H1 (cell line): ENCODE data around the gene RB1. TPM values are rescaled to one million over a fixed set of nuclear protein-coding genes. Genes with fewer than 3 reads are reported as not detected.

Experiments used
- CTCF ChIA-PET: fragments of 300-600 bp; sonication (Branson Sonifier 250); formaldehyde crosslinking; loops from one replicate; lab custom pipeline; 2021; ENCODE audit not compliant: partially characterized antibody; lab: Charles Lee
- POLR2A ChIA-PET: fragments of 300-600 bp; sonication (Branson Sonifier 250); formaldehyde crosslinking; loops from one replicate; lab custom pipeline; 2021; ENCODE audit warnings: inconsistent platforms; ENCODE audit not compliant: partially characterized antibody; lab: Charles Lee
- DNase-seq, 2 experiments: peaks; one replicate each; pipeline versions ENCODE4 v3.0.0 to v3.0.0-alpha.2; 2010 to 2022; ENCODE audit warnings: low spot score in 2 of 2, low read depth in 1 of 2, mixed read lengths in 1 of 2
- FAIRE-seq: peaks from 2 replicates; lab custom pipeline; 2011; peaks lifted over from hg19 to GRCh38; lab: Jason Lieb, UNC
- H2AFZ ChIP-seq: 2 replicates; pipeline ENCODE4 v1.8.1; 2012; ENCODE audit warnings: low read length, inconsistent platforms
- H2AK5ac ChIP-seq: 2 replicates; pipeline ENCODE4 v1.6.1; 2013; ENCODE audit warnings: low read depth, low read length
- H2BK120ac ChIP-seq: replicated peaks from 2 replicates; pipeline ENCODE3; 2013; ENCODE audit warnings: low read depth, low read length, inconsistent platforms
- H2BK12ac ChIP-seq: 2 replicates; pipeline ENCODE4 v1.6.1; 2013; ENCODE audit warnings: low read depth, low read length
- H2BK15ac ChIP-seq: 2 replicates; pipeline ENCODE4 v1.6.1; 2013; ENCODE audit warnings: low read length
- H2BK20ac ChIP-seq: 2 replicates; pipeline ENCODE4 v1.6.1; 2013; ENCODE audit warnings: low read length
- H2BK5ac ChIP-seq: 2 replicates; pipeline ENCODE4 v1.6.1; 2013; ENCODE audit warnings: low read depth, low read length
- H3K14ac ChIP-seq: 2 replicates; pipeline ENCODE4 v1.6.1; 2013; ENCODE audit warnings: inconsistent platforms; ENCODE audit not compliant: insufficient read length
- H3K18ac ChIP-seq: 2 replicates; pipeline ENCODE4 v1.6.1; 2013; ENCODE audit warnings: low read length; ENCODE audit errors: extremely low read depth
- H3K23ac ChIP-seq: 2 replicates; pipeline ENCODE4 v1.6.1; 2013; ENCODE audit warnings: inconsistent platforms; ENCODE audit not compliant: insufficient read length
- H3K23me2 ChIP-seq: 2 replicates; pipeline ENCODE4 v1.6.1; 2013; ENCODE audit warnings: low read depth, low read length
- H3K27ac ChIP-seq: 2 replicates; pipeline ENCODE4 v1.6.1; 2011; ENCODE audit warnings: low read depth, low read length, inconsistent platforms
- H3K27me3 ChIP-seq, 4 experiments: replicated peaks in 1 of 4; 1 replicate in 1 of 4; 2 replicates in 3 of 4; pipeline versions ENCODE4 v1.6.1 to v1.8.1; 2011 to 2013; ENCODE audit warnings: low read length in 3 of 4, mild to moderate bottlenecking in 3 of 4, inconsistent platforms in 2 of 4, mixed read lengths in 2 of 4, moderate library complexity in 1 of 4; ENCODE audit not compliant: control insufficient read depth in 3 of 4, insufficient read depth in 3 of 4; ENCODE audit errors: extremely low read depth in 1 of 4
- H3K36me3 ChIP-seq, 4 experiments: 2 replicates each; pipeline versions ENCODE4 v1.6.1 to v1.8.1; 2011 to 2013; ENCODE audit warnings: mild to moderate bottlenecking in 4 of 4, low read length in 3 of 4, moderate library complexity in 2 of 4, control low read depth in 1 of 4, inconsistent platforms in 1 of 4; ENCODE audit not compliant: insufficient read depth in 4 of 4, control insufficient read depth in 2 of 4
- H3K4ac ChIP-seq: replicated peaks from 2 replicates; pipeline ENCODE3; 2013; ENCODE audit warnings: low read length, low read depth, mixed read lengths, inconsistent platforms; ENCODE audit not compliant: insufficient read length
- H3K4me1 ChIP-seq, 4 experiments: replicated peaks in 1 of 4; 1 replicate in 1 of 4; 2 replicates in 3 of 4; pipeline versions ENCODE4 v1.6.1 to v1.8.1; 2011 to 2013; ENCODE audit warnings: low read length in 3 of 4, inconsistent platforms in 2 of 4, mixed read lengths in 1 of 4; ENCODE audit not compliant: insufficient read depth in 4 of 4, control insufficient read depth in 3 of 4
- H3K4me2 ChIP-seq, 2 experiments: 2 replicates each; pipeline versions ENCODE4 v1.6.1 to v1.8.1; 2011 to 2013; ENCODE audit warnings: low read depth in 2 of 2, low read length in 2 of 2, control low read depth in 1 of 2, inconsistent platforms in 1 of 2, mild to moderate bottlenecking in 1 of 2; ENCODE audit not compliant: insufficient read depth in 1 of 2
- H3K4me3 ChIP-seq, 4 experiments: fragments of 200-600, 300-600 bp in 1 of 4; sonication (generic), shearing (Covaris generic), sonication (Bioruptor Twin) in 1 of 4; 2 replicates each; pipeline versions ENCODE4 v1.5.1 to v1.8.1; 2011 to 2016; ENCODE audit warnings: low read length in 4 of 4, low read depth in 3 of 4, control low read depth in 2 of 4, inconsistent platforms in 2 of 4, mild to moderate bottlenecking in 2 of 4, mixed read lengths in 1 of 4, moderate library complexity in 1 of 4; ENCODE audit not compliant: insufficient read depth in 2 of 4; ENCODE audit errors: extremely low read depth in 1 of 4
- H3K56ac ChIP-seq: replicated peaks from 2 replicates; pipeline ENCODE3; 2013; ENCODE audit warnings: low read depth, mild to moderate bottlenecking, mixed read lengths, low read length, inconsistent platforms; ENCODE audit not compliant: insufficient read length
- H3K79me1 ChIP-seq: 2 replicates; pipeline ENCODE4 v1.6.1; 2013; ENCODE audit warnings: low read depth, low read length, control low read depth
- H3K79me2 ChIP-seq, 2 experiments: 2 replicates each; pipeline versions ENCODE4 v1.6.1 to v1.8.1; 2012 to 2013; ENCODE audit warnings: low read length in 2 of 2, mild to moderate bottlenecking in 2 of 2, inconsistent platforms in 1 of 2; ENCODE audit not compliant: insufficient read depth in 2 of 2, control insufficient read depth in 1 of 2
- H3K9ac ChIP-seq, 4 experiments: replicated peaks in 1 of 4; 1 replicate in 1 of 4; 2 replicates in 3 of 4; pipeline versions ENCODE4 v1.6.1 to v1.8.1; 2011 to 2013; ENCODE audit warnings: low read depth in 3 of 4, low read length in 3 of 4, control low read depth in 2 of 4, mild to moderate bottlenecking in 2 of 4, moderate library complexity in 2 of 4, inconsistent platforms in 1 of 4; ENCODE audit errors: extremely low read depth in 1 of 4
- H3K9me3 ChIP-seq, 2 experiments: 2 replicates each; pipeline versions ENCODE4 v1.6.1 to v1.8.1; 2012 to 2013; ENCODE audit warnings: mild to moderate bottlenecking in 2 of 2, moderate library complexity in 2 of 2, control low read depth in 1 of 2, inconsistent platforms in 1 of 2, low read depth in 1 of 2, low read length in 1 of 2, mixed read lengths in 1 of 2; ENCODE audit not compliant: insufficient read depth in 2 of 2
- H4K20me1 ChIP-seq, 2 experiments: replicated peaks in 1 of 2; 2 replicates each; pipeline versions ENCODE3 to v1.8.1; 2011 to 2013; ENCODE audit warnings: inconsistent platforms in 2 of 2, low read length in 2 of 2, mild to moderate bottlenecking in 1 of 2; ENCODE audit not compliant: insufficient read depth in 2 of 2, control insufficient read depth in 1 of 2
- H4K5ac ChIP-seq: 2 replicates; pipeline ENCODE4 v1.6.1; 2013; ENCODE audit warnings: low read length, low read depth, mixed read lengths, inconsistent platforms; ENCODE audit not compliant: insufficient read length
- H4K8ac ChIP-seq: 2 replicates; pipeline ENCODE4 v1.8.0; 2013; ENCODE audit warnings: mild to moderate bottlenecking, moderate library complexity, low read length, inconsistent platforms; ENCODE audit not compliant: insufficient read depth; ENCODE audit errors: extremely low read depth
- H4K91ac ChIP-seq: replicated peaks from 2 replicates; pipeline ENCODE3; 2013; ENCODE audit warnings: low read length, mixed read lengths, inconsistent platforms; ENCODE audit not compliant: insufficient read length
- CREB1 ChIP-seq: IDR thresholded peaks from 2 replicates; pipeline ENCODE4 v1.6.1; 2012; ENCODE audit warnings: inconsistent platforms
- EP300 ChIP-seq, 2 experiments: IDR thresholded peaks; 1 replicate in 1 of 2; 2 replicates in 1 of 2; pipeline ENCODE4 v1.6.1; 2011 to 2012; ENCODE audit warnings: low read depth in 2 of 2, low read length in 2 of 2, mild to moderate bottlenecking in 2 of 2, borderline replicate concordance in 1 of 2, inconsistent platforms in 1 of 2, moderate library complexity in 1 of 2
- HDAC6 ChIP-seq: IDR thresholded peaks from one replicate; pipeline ENCODE4 v1.7.1; 2012; ENCODE audit warnings: low read depth, mild to moderate bottlenecking, inconsistent platforms, low read length, moderate library complexity
- KDM1A ChIP-seq: fragments of 200-600, 300-600 bp; sonication (generic); IDR thresholded peaks from 2 replicates; pipeline ENCODE4 v1.7.1; 2016; ENCODE audit warnings: mild to moderate bottlenecking, low read length, borderline replicate concordance
- KDM5A ChIP-seq: fragments of 200-600 bp; IDR thresholded peaks from 2 replicates; pipeline ENCODE4 v1.7.1; 2012; ENCODE audit warnings: mild to moderate bottlenecking, low read length, inconsistent platforms, mixed read lengths
- SP1 ChIP-seq: IDR thresholded peaks from 2 replicates; pipeline ENCODE4 v1.6.1; 2011; ENCODE audit warnings: low read depth, low read length
- WGBS, 2 experiments: shearing (Covaris generic) in 1 of 2; methylation state at CpG; one replicate each; pipeline versions ENCODE4 v1.1.6 to v1.1.7; 2013 to 2015; ENCODE audit warnings: low lambda C conversion rate in 2 of 2, mixed read lengths in 2 of 2, inconsistent platforms in 1 of 2, low coverage in 1 of 2, missing lambda C conversion rate in 1 of 2; ENCODE audit not compliant: insufficient replicate concordance in 2 of 2, insufficient coverage in 1 of 2, insufficient read length in 1 of 2; ENCODE audit errors: extremely low coverage in 1 of 2, missing lambda C conversion rate in 1 of 2; 5-methylcytosine and 5-hydroxymethylcytosine counted together
- polyA plus RNA-seq, 7 experiments: library from polyadenylated mRNA; depleted of rRNA in 3 of 7; stranded (reverse) in 5 of 7; unstranded in 2 of 7; fragments of >200 nt in 5 of 7; fragments of 200-250 nt in 2 of 7; gene quantifications; 1 replicate in 5 of 7; 2 replicates in 1 of 7; 4 replicates in 1 of 7; pipeline versions ENCODE4 v1.2.1 to v1.2.3, GENCODE V29; 2011 to 2013; ENCODE audit warnings: missing spikeins in 2 of 7, mixed read lengths in 2 of 7
- total RNA-seq: library from RNA; stranded (reverse); fragmentation: NEBNext Ultra II Directional; extraction: Animal tissue kit (Norgen Biotek cat#: 25700); gene quantifications from 2 replicates; pipeline ENCODE4 v1.2.1, GENCODE V29; 2021
- TF ChIP-seq, protein P1 (sequence below): IDR thresholded peaks from 2 replicates; pipeline ENCODE4 v1.6.1; 2011; ENCODE audit warnings: low read length, improper control_type of control experiment
- TF ChIP-seq, protein P2 (sequence below): IDR thresholded peaks from 2 replicates; pipeline ENCODE4 v1.6.1; 2011; ENCODE audit warnings: low read depth, mild to moderate bottlenecking, low read length; ENCODE audit not compliant: insufficient read depth
- TF ChIP-seq, protein P3 (sequence below): IDR thresholded peaks from 2 replicates; pipeline ENCODE4 v1.6.1; 2012; ENCODE audit warnings: inconsistent platforms

The RB1 gene
- total and polyA plus RNA-seq, 2 of the 8 experiments (the other 6 are each of a cell fraction or from before 2014, with no cell fraction given): 4.1 to 17.5 TPM

DNA sequence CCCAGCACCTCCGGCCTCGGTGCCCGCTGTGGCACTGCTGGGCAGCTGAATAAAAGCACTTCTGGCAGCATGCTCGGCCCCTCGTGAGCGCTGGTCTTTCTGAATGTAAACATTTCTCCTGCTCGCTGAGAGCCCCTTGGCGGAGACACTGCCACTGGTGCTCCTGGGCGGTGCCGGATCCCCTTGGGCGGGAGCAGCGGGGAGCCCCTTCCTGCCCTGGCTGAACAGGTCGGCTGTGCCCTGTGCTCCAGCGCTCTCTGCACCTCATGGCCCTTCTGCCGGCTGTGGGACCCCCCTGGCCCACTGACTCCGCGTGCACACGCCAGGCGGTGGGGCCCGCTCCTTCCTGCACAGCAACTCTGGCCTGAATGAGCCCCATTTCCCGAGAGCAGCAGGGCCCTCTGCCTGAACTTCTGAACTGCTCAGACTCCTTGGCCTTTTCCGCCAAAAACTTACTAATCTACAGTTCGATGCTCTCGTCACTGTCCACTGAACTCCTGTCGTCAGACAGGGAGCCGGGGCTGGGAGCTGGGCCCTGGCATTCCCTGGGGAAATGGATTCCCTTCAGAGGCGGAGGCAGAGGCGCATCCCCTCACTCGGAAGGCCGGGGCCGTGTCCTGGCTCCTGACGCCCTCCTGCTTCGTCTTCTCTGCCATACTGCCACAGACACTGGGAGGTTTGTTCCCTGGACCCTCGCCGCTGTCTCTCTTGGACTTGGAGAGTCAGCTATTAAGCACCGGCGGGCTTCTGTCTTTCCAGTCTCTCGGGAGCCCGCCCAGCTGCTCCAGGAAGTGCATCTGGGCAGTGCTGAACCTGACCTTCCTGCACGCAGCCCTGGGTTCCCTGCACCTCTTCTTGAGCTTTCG is 14.2 kb downstream of the RB1 start:
- H2BK12ac ChIP-seq: no peak overlapping the region
- H3K4me3 ChIP-seq: no peak overlapping the region
- no peak overlapping the region for H3K9ac ChIP-seq
- ChIA-PET CTCF (interaction anchor here (0.8 to 2.4 kb wide), 3 partner anchors 17 to 452 kb away, joined by 3 to 5 read pairs (median 3); no protein-coding TSS in a partner anchor), POLR2A (interaction anchor here (1.1 to 1.4 kb wide), 2 partner anchors 11 to 24 kb away, joined by 3 read pairs; no protein-coding TSS in a partner anchor)
- peak overlapping the region; percentile 51; the same call in 1 of the 2 replicates for H4K8ac ChIP-seq
- 92% methylated on average over 35 of the region's 41 CpGs; no CpG with 5 or more reads in 1 of the 2 experiments for WGBS, 2 experiments
- H2BK5ac ChIP-seq: no peak overlapping the region
- H3K27ac ChIP-seq: no peak overlapping the region
- H2AK5ac ChIP-seq: no peak overlapping the region
- H3K4me2 ChIP-seq: no peak overlapping the region
- no peak overlapping the region for H2BK15ac ChIP-seq
- H2BK20ac ChIP-seq: no peak overlapping the region
- H2AFZ ChIP-seq: no peak overlapping the region
- H3K23ac ChIP-seq: no peak overlapping the region
- no peaks in the 10 kb centered on the region for H3K27me3 ChIP-seq
- no peak overlapping the region for H3K56ac ChIP-seq
- H3K79me2 ChIP-seq: no peaks in the 10 kb centered on the region
- DNase-seq (no peak), FAIRE-seq (no peak)
- H2BK120ac ChIP-seq: no peak overlapping the region
- no peaks in the 10 kb centered on the region; the same call in 1 of the 2 replicates for H3K23me2 ChIP-seq
- no peak overlapping the region for H4K5ac ChIP-seq
- H3K79me1 ChIP-seq: no peaks in the 10 kb centered on the region
- peaks cover 4 to 6% of the 10 kb centered on the region in 2 experiments; a peak in 1 of 4 replicates for H3K9me3 ChIP-seq
- no peak overlapping the region for H4K91ac ChIP-seq
- no peak overlapping the region for H3K4ac ChIP-seq
- H3K36me3 ChIP-seq: peaks cover 0 to 5% (median 0%) of the 10 kb centered on the region in 4 experiments; a peak in 1 of 8 replicates
- no peaks in the 10 kb centered on the region; a peak in 1 of 7 replicates for H3K4me1 ChIP-seq
- no peak overlapping the region for H3K18ac ChIP-seq
- no peak overlapping the region for H3K14ac ChIP-seq
- no peaks in the 10 kb centered on the region for H4K20me1 ChIP-seq
- TF ChIP-seq, protein P1, sequence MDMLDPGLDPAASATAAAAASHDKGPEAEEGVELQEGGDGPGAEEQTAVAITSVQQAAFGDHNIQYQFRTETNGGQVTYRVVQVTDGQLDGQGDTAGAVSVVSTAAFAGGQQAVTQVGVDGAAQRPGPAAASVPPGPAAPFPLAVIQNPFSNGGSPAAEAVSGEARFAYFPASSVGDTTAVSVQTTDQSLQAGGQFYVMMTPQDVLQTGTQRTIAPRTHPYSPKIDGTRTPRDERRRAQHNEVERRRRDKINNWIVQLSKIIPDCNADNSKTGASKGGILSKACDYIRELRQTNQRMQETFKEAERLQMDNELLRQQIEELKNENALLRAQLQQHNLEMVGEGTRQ: no peak
- TF ChIP-seq, protein P2, sequence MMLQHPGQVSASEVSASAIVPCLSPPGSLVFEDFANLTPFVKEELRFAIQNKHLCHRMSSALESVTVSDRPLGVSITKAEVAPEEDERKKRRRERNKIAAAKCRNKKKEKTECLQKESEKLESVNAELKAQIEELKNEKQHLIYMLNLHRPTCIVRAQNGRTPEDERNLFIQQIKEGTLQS: no peak
- TF ChIP-seq, protein P3, sequence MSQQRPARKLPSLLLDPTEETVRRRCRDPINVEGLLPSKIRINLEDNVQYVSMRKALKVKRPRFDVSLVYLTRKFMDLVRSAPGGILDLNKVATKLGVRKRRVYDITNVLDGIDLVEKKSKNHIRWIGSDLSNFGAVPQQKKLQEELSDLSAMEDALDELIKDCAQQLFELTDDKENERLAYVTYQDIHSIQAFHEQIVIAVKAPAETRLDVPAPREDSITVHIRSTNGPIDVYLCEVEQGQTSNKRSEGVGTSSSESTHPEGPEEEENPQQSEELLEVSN: no peak
- TF ChIP-seq KDM5A (no peak), KDM1A (no peak), HDAC6 (no peak), SP1 (no peak), CREB1 (no peak), EP300 (IDR thresholded peaks at IDR 0.05; ENCODE audit: borderline replicate concordance in 1 of 2, low read depth in 2 of 2, low read length in 2 of 2) (no peak)
